CD4-positive, alpha-beta T cell treated with Interleukin-15 for 4 hours (primary cell): ENCODE results near the gene SARDH.
"Not testable (repeated sequence)": the region's sequence is repeated elsewhere in the genome, so short reads cannot be mapped to it uniquely, and the experiment has no call there.

Experiments used
- DNase-seq: peaks from one replicate; pipeline ENCODE4 v3.0.0-alpha.2; 2020; ENCODE audit warnings: low spot score

Gene SARDH

DNA sequence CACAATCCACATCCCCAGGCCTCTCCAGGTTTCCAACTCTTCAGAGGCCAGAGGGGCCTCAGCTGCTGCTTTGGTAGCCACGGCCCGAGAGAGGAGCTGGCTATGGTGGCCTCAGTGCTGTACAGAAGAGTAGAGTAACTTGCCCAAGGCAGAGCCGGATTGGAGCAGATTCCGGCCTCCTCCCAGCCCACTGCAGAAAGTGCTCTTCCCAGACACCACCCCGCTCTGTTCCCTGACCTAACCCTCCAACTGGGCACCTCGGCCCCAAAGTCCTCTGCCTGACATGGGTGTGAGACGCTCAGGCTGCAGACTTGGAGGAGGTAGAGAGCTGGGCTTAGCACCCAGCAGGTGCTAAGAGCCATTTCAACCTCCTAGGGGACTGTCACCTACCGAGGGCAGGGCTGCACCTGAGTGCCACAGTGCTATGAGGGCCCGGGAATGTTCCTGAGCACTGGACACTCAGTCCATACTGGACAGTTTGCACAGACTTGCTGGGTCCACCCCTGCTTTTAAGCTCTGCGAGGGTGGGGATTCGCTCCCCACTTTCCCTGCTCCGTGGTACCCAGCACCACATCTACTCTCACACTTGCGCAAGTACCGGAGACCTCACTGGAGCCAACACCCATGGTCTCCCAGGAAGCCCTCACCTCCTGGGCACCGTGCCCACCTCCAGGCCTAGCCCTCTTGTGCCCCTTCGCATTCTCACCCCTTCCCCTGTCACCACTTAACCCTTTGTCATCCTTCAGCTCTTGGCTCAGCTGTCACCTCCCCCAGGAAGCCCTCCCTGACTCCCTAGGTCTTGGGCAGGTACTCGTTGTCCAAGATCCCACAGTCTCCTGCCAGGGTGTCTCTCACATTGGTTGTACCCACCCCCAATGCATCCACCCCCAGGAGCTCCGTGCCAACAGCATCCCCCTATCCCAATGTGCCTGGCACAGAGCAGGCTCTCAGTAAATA is 52.2 kb downstream of the SARDH start:
- no peak for DNase-seq

DNA sequence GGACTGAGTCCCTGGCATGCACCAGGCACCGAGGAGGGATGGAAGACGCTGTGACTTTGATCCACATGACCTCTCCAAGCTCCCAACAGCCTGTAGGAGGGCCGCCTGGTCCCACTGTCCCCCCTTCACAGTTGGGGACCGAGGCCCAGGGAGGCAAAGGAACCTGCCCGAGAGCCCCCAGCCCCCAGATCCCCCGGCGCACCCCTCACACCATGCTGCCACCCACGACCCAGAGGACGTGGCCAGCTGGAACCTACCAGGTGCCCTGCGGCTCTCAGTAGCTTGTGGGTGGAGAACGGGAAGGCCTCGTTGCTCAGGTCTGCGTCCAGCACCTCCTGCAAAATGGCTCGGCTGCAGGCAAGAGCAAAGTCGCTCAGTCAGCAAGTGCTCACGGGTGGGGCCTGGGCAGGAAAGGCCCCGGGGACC is 53.2 kb downstream of the SARDH start:
- no peak for DNase-seq

DNA sequence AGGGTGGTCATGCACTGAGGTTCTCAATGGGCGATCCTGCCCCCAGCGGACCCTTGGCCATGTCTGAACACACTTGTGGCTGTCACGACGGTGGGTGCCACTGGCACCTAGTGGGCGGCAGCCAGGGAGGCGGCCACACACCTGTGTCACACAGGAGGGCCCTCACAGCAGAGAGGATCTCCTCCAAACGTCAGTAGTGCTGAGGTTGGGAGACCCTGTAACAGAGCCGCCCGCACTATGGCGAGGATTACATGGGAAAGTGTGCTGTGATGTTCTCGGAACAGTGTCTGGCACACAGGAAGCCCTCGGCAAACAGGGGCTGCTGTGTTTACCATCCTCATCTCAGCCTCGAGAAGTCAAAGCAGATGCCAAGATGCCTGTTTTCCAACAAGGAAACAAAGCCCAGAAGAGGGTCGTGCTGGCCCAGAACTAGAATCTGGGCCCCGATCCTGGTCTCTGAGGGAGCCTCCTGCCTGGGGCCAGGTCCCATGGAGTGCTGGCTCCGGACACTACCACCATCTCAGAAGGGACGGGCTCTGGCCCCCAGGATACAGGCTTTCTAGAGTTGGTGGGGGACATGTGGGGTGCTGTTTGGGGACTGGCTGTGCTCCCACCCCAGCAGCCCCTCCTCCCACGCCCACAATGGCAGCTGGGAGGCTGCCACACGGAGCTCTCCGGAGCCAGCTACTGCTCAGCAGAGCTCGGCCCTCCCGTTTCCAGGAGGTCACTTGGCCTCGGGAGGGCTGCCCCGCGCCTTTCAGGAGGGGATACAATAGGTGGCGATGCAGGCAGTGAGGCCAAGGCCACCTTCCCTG is 53.8 kb downstream of the SARDH start:
- peak; percentile 45 for DNase-seq

DNA sequence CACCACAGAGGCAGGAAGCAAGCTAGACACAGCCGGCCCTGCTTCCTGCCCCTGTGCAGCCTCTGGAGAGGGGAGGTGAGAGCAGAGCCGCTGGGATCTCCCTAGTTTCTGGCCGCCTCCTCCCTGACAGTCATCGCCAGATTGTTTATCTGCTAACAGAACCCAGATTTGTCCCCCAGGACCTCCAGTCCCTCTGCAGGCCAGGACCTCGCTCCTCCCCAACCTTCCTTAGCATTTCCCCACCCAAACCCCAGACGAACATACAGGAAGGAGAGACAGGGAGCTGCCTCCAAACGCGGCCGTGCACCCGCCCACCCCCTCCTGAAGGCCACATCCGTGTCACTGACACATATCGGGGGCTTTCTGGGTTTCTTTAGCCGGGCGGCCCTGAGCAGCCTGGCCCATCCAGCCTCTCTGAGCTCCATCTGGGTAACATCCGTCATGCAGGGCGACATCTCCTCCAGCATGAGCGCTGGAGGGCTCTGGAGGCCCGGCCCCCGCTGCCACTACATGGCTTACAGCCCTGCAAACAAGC is 54.5 kb downstream of the SARDH start:
- peak; percentile 76 for DNase-seq

DNA sequence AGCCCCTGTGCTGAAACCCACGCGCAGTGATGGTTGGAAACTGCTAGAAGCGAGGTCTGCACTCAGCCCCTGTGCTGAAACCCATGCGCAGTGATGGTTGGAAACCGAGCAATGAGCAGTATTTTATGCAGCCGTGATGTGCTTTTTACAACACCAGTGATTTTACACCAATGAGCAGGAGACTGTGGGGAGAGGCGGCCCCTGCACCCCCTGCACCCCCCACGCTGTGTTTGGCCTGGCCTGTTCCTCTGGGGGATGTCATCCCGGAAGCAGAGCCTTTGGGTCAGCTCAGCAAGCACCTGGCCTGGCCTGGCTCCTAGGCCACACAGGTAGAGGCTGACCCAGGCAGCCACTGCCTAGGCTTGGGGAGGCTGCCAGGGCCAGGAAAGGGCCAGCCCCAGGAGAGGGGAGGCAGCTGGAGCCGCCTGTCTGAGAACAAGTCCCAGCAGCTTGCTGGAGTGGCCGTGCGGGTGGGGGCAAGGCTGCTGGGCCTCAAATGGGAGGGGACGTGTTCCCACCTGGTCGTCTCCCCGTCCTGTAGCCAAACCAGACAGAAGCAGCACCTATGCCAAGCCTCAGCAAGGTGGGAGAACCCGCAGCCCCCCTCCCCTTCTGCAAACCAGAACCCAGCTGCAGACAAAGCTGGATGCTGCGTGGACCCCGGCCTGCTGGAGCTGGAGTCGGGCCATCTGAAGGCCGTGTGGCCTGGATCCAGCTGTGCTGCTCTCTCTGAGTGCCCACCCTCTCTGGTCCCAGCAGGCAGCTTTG is 55.1 kb downstream of the SARDH start:
- no peak for DNase-seq

DNA sequence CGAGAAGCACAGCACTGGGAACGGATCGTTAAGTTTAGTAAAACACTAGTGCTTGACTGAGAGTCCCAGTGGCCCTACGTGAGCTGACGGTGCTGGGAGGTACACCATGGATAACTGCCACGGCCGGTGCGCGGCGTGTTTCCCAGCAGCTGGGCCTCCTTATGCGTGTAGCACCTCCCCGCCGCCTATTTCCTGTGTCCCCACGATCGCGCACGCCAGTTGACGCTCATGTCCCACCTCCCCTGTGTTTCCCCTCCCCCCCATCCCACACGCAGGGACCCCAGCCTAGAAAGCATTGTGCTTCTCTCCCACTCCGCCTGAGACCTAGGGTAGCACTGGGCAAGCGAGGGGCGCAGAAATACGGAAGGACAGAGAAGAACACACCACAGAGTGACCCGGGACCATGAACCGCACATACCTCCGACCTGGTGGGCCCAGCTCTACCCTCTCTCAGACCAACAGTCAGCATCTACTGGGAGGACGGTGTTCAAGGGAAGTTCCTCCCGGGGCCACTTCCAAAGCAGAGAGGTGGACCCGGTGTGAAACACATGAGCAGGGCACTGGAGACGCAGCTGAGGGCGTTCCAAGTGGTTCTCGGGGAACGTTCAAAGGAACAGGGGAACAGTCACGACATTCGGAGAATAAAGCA is 56.4 kb downstream of the SARDH start:
- DNase-seq, result no peak

DNA sequence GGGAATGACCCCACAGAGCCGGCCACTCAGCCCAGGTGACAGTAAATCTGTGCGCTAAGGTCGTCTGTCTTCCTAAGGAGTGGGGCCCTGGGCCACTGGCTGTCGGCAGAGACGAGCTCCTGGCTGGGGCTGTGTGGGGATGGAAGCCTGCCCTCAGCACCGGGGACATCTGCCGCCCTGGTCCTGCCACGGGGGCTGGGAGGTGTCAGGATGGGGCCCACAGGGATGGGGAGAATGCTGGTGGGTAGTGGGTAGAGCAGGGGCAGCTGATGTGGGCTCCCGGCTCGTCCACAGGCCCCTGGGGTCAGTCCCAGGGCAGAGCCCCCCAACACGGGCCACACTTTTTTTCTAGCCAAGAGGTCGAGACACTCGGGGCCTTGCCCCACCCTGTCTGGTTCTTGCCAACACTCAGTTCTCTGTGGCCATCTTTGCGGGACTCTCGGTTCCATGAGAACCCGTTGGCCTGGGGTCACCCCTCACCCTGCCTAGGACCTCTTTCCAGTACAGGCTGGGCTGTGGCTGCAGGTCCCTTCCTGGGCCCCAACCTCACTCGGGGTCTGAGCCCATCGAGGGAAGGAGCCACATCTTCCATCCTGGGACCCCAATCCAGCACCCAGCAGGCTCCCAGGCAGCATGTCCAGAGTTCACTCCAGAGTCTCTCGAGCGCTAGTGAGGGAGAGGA is 57.0 kb downstream of the SARDH start:
- DNase-seq, result no peak

DNA sequence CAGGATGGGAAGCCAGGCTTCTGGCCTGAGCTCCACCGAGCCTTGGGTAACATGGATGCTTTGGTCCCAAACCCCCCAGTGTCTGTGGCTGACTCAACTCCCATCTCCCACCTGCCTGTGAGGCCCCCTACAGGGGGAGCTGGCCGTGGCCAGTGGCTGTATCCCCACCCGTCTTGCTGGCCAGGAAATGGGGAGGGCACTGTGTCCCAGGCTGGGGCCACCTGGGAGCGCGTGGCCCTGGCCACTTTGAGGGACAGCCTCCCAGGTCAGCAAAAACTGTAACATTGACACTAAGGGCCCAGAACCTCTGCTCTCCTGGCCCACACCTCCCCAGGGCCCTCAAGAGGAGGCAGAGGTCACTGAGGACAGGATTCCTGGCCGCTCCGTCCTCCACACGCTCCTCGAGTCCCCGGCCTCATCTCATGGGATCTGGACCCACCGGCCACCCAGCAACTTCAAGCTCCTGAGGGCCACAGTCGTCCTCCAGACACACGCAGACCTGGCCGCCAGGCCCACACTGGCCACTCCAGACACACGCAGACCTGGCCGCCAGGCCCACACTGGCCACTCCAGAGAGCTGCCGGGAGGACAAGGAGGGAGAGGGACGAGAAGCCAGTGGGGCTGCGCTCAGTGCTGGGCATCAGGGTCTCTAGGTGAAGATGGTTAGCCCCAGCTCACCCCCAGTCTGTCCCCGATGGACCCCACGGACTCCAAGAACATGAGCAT is 57.7 kb downstream of the SARDH start:
- no peak for DNase-seq

DNA sequence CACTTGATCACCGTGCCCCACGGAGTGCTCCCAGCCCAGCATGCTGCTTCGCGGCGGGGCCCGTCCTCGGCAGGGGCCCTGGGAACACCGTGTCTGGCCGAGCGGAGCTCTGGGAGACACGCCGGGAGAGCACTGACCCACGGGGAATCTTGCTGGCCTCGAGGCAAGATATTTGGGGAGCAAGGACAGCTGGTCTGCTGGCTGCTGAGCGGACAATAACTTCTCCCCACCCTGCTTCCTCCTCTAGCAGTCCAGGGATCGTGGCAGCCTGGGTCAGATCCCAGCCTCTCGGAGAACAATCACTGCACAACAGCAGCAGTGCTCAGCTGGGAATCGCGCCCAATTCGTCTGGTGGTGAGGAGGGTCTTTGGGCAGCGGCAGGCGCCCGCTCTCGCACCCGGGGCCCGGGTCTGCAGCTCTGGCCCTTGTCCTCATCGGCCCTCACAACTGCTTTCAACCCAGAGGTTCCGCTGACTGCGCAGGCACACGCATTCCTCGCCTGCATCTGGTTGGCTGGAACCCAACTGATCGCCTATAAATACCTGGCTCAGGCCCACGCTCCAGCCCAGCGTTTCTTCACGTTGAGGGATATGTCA is 58.6 kb downstream of the SARDH start:
- DNase-seq, result no peak

DNA sequence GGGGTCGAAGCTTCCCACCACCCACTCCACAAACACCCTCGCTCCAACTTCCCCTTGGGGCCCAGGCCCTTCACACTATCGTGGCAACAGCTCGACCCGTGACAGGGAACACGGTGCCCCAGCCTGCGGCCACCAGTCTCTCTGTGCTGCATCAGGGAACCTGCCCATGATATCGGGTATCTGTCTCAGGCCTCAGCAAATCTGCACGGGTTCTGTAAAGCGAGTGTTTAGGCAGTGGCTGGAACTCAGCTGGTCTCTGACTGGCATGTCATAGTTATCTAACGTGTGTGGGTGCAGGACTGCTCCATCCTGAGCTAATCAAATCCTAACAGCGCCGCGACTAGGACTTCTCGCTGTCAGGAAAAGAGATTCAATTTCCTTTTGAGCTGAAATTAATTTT is 59.1 kb downstream of the SARDH start:
- no peak for DNase-seq

DNA sequence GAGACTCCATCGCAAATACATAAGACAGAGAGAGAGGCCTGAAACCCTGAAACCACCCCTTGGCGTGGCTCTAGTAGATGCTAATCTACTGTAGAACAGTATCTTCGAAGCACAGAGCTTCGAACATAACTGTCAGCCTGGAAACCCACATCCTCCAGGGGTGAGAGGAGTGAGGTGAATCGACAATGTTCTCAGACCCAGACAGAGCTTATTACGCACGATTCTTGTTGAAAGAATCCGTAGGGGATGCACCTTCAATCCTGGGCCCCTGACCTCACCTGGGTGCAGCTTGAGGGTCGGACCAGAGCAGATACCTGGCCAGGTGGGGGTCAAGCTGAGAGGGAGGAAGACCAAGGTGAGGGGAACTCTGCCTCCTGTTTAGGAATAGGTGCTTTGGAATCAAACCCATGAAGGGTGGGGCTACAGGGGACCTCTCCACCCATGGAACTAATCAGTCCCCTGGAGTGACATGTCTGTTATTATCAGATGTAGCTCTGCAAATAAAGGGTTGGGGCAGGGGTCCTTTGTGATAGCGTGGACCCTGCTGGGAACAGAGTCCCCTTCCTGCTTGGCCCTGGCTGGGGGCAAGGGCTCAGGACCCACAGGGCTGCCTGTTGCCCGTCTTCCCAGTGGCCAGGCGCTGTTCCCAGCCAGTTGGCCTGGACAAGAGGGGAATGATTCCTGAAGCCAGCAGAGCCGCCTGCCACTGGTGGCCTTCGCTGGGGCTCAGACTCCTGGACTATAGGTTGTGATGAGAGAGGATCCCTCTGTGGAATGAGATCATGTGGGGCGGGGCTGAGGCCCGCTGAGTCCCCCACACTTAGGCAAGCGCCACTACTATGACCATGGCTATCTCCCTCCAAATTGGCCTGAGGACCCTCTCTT is 60.8 kb downstream of the SARDH start:
- DNase-seq, result peak; percentile 70

DNA sequence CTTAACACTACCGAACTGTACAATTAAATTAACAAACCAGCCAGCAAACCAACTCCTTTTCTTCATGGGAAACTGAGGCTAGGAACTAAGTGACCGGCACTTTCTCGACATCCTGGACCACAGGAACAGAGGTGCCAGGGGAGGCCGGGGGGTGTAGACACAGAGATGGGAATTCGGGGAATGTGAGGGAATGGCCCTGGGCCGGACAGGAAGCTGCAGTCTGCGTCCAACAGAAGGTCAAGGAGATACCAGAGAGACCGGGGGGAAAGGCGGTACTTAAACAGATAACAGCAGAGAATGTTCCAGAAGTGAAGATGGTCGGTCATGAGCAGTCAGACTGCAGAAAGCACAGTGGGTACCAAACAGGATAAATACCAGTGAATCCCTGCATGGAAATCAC is 61.7 kb downstream of the SARDH start:
- DNase-seq, result no peak

DNA sequence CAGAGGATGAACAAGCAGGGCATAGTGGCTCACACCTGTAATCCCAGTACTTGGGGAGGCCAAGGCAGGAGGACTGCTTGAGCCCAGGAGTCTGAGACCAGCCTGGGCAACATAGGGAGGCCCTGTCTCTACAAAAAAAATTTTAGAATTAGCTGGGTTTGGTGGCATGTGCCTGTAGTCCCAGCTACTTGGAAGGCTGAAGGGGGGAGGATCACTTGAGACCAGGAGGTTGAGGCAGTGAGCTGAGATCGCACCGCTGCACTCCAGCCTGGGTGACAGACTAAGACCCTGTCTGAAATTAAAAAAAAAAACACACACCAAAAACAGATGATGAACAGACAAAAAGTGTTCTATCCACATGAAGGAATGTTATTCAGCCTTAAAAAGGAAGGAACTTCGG is 62.4 kb downstream of the SARDH start:
- DNase-seq, result not testable (repeated sequence)

DNA sequence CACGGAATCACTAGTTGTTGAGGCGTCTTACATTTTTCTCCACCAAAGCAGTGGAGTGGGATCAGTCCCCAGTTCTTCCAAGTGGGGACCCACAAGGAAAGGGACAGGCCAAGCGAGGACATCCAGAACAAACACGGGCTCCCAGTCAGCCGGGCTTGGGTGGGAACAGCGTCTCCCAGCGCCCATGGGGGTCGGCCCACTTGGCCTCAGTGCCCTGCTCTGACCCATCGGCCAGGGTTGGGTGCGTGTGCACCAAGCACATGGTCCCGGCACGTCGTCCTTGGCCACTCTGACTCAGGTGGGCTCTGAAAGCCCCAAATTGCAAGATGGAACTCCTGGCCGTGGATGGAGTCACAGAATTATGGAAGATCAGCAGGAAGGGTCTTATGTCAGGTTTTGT is 64.1 kb downstream of the SARDH start:
- no peak for DNase-seq

DNA sequence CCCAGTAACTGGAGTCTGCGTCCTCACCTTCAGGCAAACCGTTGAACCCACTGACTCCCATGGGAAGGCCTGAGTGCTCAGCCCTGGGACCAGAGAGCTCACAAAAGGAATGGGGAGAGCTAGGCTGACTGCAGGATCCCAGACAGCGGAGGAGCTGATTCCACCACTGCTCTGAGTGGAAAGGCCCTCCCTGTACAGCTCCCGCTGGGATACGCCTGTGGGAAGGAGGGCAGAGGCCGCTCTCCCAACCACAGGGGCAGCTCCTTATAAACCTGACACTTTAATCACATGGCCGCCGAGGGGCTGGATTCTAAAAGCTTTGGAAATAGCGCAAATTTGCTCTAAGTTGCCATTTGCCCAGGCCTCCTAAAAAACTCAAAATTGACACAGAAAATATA is 64.9 kb downstream of the SARDH start:
- no peak for DNase-seq

DNA sequence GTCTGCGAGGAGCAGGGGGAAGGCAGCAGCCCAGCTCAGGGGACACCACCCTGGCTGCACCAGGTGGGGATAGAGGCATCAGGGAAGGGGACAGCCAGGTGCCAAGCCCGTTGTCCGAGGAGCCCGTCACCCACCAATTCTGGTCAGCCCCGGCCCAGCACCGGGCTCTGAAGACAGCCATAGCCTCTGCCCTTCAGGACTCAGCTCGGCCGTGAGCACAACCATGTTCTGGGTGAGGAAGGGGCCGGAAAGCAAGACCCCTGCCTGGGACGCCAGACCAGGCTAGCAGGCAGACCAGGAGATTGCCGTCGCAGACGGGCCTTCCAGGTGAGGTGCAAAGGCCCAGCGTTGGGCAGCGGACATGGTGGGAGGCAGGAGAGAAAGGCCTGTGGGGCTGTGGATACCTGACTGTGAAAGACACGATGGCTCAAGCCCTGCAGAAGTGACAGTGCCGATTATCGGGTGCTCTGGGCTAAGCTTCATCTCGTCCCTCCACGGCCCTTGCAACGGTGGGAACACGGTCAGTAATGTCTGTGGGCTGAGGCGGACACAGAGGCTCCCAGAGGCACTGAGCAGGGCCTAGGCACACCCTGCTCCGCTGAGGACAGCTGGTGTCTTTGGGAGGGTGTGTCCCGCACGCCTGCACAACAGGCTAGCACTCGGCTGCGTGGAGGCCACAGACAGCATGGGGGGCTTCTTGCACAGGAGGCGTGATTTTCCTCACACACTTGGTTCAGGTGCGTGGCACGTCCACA is 65.5 kb downstream of the SARDH start:
- no peak for DNase-seq

DNA sequence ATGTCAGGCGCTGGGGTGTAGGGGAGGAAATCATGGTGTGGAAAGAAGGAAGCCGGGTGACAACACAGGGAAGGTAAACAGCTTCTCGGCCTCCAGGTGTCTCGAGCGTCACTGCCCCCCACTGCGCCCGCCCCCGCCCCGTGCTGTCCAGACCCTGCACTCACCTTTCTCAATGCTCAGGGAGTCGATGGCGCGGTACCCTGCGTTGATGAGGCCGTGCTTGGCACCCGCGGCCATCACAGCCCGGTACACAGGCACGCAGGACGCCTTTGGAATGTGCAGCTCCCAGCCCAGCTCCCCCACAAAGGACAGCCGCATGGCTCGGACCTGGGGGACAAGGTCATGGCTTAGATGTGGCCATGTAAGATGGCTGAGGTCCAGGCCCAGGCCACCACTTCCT is 66.8 kb downstream of the SARDH start:
- DNase-seq, result no peak

DNA sequence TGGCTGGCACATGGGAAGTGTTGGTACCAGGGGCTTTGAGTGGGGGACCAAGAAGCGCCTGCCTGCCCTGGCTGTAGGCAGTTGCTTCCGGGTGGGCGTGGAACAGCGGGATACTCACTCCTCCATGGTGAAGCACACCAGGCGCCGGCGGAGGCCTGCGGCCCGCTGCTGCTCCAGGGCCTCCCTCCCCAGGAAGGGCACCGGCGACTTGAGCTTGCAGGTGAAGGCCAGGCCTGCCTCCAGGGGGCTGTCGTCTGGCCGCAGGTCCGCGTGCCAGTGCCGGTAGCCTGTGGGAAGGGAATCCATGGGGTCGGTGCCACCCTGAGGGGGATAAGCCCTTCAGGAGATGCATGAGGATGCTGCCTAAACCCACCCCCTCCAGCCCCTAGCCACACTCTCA is 67.7 kb downstream of the SARDH start:
- no peak for DNase-seq
